ENCODE results near the gene CUL9.

CUL9 gene

GRCh38 chr6:43254138-43254817 lies 72.3 kb downstream of the CUL9 start:
- in situ Hi-C loops (cut with MboI; ENCODE audit: low sequenced_read_pairs), result no loop called here

GRCh38 chr6:43254846-43255245 lies 72.8 kb downstream of the CUL9 start:
- in situ Hi-C loops (cut with MboI; ENCODE audit: low sequenced_read_pairs), result no loop called here

DNA sequence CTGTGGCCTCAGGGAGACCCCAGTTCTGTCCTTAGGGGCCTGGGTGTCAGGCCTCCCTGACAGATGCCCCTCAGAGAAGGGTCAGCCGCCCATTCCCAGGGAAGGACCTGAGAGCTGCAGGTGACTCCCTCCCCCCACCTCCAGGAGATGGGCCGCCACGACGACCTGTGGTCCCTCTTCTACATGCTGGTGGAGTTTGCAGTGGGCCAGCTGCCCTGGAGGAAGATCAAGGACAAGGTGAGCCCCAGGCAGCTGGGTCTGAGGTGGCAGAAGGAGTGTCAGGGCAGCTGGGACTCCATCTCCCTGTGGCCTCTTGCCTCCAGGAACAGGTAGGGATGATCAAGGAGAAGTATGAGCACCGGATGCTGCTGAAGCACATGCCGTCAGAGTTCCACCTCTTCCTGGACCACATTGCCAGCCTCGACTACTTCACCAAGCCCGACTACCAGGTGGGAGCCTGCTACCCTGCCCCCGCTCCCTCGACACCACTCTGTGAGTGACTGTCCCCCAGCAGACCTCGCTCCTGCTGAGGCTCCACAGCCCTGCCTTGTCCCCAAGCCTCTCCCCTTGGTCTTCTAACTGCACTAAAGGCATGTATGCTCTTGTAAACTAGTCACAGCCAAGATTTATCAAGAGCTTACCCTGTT lies 73.5 kb downstream of the CUL9 start:
- in situ Hi-C loops (cut with MboI; ENCODE audit: low sequenced_read_pairs), result no loop called here

- in situ Hi-C loops (cut with MboI; ENCODE audit: low sequenced_read_pairs), result no loop called here
Observed at GRCh38 chr6:43256670-43257366, 74.8 kb downstream of the CUL9 start.

- in situ Hi-C loops (cut with MboI; ENCODE audit: low sequenced_read_pairs), result no loop called here
Observed at GRCh38 chr6:43257367-43258145, 75.6 kb downstream of the CUL9 start.

- in situ Hi-C loops (cut with MboI; ENCODE audit: low sequenced_read_pairs), result no loop called here
Observed at GRCh38 chr6:43258180-43258579, 76.2 kb downstream of the CUL9 start.

- in situ Hi-C loops (cut with MboI; ENCODE audit: low sequenced_read_pairs), result no loop called here
Observed at GRCh38 chr6:43258807-43259686, 77.1 kb downstream of the CUL9 start.

DNA sequence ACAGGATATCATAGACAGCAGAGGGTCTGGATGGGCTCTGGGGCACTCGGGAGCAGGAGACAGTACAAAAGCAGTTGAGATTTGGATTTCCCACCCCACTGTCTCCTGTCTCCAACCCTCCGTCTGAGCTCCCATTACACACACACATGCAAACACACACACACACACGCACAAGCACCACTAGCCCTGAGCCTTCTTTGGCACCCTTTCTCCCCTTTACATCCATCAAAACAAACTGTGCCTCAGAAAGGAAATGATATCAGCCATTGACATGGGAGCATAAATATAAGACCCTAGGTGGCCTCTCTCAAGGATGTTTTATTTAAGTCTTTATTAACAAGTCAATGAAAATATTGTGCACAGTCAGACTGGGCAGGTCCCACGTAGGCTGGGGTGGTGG lies 78.8 kb downstream of the CUL9 start:
- in situ Hi-C loops (cut with MboI; ENCODE audit: low sequenced_read_pairs), result no loop called here

DNA sequence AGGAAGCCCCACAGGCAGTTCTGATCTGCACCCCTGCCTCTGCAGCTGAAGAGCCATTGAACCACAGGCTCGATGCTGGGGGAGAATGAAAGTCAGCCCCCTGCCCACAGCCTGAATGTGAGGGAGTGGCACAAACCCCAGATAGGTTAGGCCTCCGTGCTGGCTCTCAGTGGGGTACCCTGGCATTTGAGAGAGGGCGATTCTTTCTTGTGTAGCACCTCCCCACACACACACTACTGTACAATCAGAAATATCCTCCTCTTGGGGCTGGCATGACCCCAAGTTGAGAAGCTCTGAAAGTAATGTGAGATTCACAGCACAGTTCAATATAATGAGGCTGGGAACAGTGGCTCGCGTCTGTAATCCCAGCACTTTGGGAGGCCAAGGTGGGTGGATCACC lies 79.2 kb downstream of the CUL9 start:
- in situ Hi-C loops (cut with MboI; ENCODE audit: low sequenced_read_pairs), result no loop called here

DNA sequence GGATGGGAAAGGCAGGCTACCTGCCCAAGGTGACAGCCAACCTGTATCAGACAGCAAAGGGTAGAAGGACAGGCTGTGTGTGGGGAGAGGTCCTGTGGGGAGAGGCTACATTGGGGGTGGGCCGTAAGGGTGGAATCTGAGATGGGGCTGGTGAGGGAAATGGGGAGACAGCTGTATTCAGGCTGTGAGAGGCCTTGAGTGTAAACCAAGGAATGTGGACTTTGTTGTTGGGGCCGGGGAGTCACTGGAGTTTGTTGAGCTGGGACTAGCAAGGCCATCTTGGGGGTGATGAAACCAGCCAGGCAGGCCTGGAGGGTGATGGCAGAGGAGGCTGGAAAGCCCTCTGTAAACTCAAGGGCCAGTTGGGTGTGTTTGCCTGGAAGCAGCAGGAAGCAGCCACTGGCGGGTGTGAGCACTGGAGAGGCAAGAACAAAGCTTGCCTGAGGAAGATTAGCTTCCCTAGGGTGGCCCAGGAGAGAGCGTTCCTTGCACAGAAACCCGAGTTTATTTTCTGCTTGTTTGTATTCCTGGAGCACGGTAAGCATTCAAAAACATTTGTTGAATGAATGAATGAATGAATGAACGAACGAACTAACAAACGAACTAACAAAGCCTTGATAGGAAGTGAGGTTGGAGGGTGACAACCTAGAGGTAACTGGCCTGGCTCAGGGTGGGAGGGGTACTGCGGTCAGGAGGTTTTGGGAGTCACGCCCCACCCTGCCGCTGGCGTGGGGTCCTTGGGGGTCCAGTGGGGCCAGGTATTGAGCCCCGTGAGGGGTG lies 80.2 kb downstream of the CUL9 start:
- in situ Hi-C loops (cut with MboI; ENCODE audit: low sequenced_read_pairs), result no loop called here

DNA sequence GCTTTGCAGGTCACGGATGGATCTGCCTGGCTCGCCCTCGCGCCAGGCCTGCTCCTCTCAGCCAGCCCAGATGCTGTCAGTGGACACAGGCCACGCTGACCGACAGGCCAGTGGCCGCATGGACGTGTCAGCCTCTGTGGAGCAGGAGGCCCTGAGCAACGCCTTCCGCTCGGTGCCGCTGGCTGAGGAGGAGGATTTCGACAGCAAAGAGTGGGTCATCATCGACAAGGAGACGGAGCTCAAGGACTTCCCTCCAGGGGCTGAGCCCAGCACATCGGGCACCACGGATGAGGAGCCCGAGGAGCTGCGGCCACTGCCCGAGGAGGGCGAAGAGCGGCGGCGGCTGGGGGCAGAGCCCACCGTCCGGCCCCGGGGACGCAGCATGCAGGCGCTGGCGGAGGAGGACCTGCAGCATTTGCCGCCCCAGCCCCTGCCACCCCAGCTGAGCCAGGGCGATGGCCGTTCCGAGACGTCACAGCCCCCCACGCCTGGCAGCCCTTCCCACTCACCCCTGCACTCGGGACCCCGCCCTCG lies 80.9 kb downstream of the CUL9 start:
- in situ Hi-C loops (cut with MboI; ENCODE audit: low sequenced_read_pairs), result no loop called here

GRCh38 chr6:43263314-43264178 lies 81.5 kb downstream of the CUL9 start:
- in situ Hi-C loops (cut with MboI; ENCODE audit: low sequenced_read_pairs), result no loop called here

DNA sequence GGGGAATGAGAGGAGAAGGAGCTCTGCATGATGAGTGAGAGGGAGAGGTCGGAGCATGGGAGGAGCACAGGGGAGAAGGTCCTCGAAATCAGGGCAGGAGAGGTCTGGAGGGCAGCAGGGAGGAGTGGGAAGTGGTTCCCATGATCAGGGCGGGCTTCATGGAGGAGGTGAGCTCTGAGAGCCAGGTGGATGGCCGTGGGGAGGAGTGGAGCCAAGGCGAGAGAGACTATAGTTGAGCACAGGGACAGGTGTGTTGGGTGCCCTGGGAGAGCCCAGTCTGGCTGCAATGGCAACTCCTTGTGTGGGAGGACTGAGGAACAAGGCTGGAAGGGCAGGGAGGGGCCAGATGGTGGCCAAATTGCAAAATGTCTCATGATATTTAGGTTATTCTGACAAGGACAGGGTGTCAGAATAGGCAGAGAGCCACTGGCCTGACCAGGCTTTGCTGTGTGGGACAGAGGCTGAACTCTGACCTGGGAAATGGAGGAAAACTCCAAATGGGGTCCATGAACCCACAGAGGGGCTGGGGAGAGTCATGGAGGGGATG lies 82.7 kb downstream of the CUL9 start:
- in situ Hi-C loops (cut with MboI; ENCODE audit: low sequenced_read_pairs), result no loop called here

DNA sequence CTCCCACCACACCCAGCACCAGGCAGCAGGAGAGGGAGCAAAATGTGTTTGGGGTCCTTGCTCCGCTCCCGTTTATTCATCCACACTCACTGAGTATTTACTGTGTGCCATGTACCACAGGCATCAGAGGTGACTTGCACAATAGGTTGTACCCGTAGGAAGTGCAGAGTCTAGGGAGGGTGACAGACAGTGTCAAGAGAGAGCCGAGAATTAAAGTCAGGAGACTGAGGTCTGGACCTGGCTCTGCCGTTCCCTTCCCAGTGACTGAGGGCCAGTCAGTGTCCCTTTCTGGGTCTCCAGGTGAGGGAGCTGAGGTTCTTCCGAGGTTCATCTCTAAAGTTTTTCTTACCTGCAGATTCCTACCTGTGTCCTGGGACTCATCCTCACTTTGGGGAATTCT lies 83.6 kb downstream of the CUL9 start:
- in situ Hi-C loops (cut with MboI; ENCODE audit: low sequenced_read_pairs), result no loop called here

DNA sequence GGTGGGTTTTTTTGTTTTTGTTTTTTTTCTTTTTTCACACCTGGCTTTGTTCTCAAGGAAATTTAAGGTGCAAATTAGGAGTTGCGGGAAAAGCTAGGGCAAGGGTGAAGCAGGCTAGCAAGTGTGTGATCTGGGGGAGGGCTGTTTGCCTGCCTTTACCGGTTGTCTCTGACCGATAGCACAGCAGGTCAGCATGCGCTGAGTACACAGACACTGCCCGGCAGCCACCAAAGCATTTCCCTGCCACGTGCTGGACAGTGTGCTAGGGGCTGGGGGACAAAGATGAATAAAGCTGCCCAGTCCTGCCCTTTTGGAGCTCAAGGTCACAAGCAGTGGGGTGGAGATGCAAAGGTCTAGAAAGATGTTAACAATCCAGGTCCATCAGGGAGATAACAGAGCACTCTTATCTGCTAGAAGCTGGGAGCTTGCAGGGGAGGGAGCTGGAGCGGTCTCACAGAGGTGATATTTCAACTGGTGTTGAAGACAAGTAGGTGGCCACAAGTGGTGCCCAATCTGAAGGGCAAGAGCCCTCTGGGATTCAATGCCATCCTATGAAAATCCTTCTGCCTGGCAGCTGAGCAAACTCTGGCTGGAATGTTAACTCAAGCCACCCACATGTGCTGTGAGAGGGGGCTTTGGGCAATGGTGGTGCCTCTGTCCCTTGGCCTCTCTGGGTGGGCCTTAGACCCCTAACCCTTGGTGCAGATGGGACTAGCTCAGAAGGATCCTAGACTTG lies 85.8 kb downstream of the CUL9 start:
- in situ Hi-C loops (cut with MboI; ENCODE audit: low sequenced_read_pairs), result no loop called here

DNA sequence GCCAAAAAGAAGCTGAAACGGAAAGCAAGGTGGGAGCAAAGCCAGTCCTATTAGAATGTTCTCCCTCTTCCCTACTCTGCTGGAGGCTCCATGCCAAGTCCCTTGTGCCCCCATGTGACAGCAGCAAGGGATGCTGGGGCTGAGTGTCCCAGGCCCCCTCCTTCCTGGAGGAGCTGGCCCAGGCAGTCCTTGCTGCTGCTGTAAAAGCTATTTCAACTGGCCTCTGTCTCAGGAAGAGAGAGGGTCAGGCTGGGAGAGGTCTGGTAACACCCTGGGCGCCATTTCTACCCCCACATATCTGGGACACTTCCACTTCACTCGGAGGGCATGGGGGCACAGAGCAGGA lies 86.3 kb downstream of the CUL9 start:
- in situ Hi-C loops (cut with MboI; ENCODE audit: low sequenced_read_pairs), result no loop called here

DNA sequence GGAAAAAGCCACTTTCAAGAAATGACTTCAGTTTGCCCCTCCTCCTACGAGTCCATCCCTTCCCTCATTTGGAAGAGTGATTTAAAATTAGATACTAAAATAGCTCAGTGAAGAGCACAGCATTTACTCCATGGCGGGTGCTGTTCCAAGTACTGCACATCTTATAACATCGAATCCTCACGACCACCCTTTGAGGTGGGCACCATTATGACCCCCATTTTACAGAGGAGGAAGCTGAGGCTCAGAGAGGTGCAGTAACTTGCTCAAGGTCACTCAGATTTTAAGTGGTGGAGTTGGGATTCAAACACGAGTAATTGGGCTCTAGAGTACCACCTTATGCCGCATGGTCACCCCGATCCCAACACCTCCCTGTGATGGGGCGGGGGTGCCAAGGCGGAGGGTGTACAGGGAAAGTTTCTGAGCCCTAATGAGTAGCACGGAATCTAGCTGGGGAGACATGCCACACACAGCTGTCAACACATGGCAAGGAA lies 86.8 kb downstream of the CUL9 start:
- in situ Hi-C loops (cut with MboI; ENCODE audit: low sequenced_read_pairs), result no loop called here
